NB4 (cell line): ENCODE measurements around the gene ST6GALNAC2.

ENCODE experiments used
- DNase-seq: peaks from one replicate; pipeline ENCODE4 v3.0.0; 2010; ENCODE audit warnings: low read depth
- H3K4me3 ChIP-seq: one replicate; pipeline ENCODE4 v1.5.1; 2011; ENCODE audit warnings: mild to moderate bottlenecking, low read depth, low read length, moderate library complexity
- MYC ChIP-seq: IDR thresholded peaks from 2 replicates; pipeline ENCODE4 v1.6.1; 2011; ENCODE audit warnings: low read depth, low read length
- POLR2A ChIP-seq: IDR thresholded peaks from 2 replicates; pipeline ENCODE4 v1.6.1; 2011; ENCODE audit warnings: mild to moderate bottlenecking; ENCODE audit not compliant: insufficient read length; ENCODE audit errors: extremely low read depth
- TF ChIP-seq, protein P1 (sequence below): IDR thresholded peaks from one replicate; pipeline ENCODE4 v1.5.1; 2012; ENCODE audit warnings: low read depth, low read length
- TF ChIP-seq, protein P2 (sequence below): IDR thresholded peaks from 2 replicates; pipeline ENCODE4 v1.6.1; 2011; ENCODE audit warnings: low read depth, low read length

The ST6GALNAC2 gene

DNA sequence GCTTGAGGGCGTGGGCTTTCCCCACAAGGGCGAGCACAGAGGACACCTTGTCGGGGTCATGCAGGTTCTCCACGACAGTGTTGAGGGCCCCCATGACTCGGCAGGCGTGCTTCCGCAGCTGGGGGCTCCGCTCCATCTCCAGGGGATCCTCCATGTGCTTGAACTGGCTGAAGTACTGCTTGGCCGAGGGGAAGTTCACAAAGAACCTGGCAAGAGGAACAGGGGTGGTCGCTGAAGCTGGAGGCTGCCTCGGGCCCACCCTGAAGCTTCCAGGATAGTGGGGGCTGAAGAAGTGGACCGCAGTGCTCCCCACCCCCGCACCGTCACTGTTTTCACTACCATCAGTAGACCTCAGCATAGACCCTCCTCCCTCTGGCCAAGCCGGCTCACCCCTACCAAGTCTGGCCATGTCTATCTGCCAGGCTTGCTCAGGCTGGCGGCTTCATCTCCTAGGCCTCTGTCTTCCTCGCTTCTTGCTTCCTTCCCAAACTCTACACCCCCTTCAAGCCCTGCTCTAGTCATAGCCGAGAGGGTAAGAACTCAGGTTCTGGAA lies 54.1 kb downstream of the ST6GALNAC2 start:
- H3K4me3 ChIP-seq, result no peak overlapping the region
- TF ChIP-seq, protein P1, sequence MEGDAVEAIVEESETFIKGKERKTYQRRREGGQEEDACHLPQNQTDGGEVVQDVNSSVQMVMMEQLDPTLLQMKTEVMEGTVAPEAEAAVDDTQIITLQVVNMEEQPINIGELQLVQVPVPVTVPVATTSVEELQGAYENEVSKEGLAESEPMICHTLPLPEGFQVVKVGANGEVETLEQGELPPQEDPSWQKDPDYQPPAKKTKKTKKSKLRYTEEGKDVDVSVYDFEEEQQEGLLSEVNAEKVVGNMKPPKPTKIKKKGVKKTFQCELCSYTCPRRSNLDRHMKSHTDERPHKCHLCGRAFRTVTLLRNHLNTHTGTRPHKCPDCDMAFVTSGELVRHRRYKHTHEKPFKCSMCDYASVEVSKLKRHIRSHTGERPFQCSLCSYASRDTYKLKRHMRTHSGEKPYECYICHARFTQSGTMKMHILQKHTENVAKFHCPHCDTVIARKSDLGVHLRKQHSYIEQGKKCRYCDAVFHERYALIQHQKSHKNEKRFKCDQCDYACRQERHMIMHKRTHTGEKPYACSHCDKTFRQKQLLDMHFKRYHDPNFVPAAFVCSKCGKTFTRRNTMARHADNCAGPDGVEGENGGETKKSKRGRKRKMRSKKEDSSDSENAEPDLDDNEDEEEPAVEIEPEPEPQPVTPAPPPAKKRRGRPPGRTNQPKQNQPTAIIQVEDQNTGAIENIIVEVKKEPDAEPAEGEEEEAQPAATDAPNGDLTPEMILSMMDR, result no peak
- TF ChIP-seq MYC, result no peak
- TF ChIP-seq, protein P2, sequence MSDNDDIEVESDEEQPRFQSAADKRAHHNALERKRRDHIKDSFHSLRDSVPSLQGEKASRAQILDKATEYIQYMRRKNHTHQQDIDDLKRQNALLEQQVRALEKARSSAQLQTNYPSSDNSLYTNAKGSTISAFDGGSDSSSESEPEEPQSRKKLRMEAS, result no peak
- TF ChIP-seq POLR2A, result no peak
- no peak for DNase-seq

DNA sequence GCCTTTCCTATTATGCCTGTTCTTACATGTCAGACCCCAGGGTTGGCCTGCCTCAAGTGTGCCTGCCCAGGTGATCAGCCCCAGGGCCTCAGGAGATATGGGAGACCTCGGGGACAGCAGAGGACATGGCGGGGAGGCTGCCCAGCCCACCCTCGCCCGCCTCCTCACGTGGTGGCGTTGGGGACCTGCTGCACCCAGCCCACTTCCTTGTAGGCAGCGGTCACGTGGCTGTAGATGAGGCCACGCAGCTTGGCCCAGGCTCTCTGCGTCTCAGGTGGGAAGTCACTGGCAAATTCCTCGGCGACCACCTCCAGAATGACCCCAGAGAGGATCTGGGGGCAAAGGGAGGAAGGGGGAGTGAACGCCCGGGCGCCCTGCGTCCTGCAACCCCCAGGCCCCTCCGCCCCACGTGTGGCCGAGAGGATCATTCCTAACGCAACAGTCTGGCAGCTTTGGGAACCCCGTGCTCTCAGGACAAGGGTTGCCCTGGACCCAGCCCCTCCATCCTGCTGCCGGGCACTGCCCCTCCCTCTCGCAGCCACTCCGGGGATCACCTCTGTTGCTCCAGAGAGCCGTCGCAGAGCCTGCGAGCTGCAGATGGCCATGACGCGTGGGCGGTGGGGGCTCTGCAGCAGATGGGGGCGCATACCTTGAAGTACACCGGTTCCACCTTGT lies 54.7 kb downstream of the ST6GALNAC2 start:
- H3K4me3 ChIP-seq, result no peak overlapping the region
- TF ChIP-seq POLR2A (no peak), MYC (no peak)
- TF ChIP-seq, protein P1, result no peak
- TF ChIP-seq, protein P2, result no peak
- no peak for DNase-seq

DNA sequence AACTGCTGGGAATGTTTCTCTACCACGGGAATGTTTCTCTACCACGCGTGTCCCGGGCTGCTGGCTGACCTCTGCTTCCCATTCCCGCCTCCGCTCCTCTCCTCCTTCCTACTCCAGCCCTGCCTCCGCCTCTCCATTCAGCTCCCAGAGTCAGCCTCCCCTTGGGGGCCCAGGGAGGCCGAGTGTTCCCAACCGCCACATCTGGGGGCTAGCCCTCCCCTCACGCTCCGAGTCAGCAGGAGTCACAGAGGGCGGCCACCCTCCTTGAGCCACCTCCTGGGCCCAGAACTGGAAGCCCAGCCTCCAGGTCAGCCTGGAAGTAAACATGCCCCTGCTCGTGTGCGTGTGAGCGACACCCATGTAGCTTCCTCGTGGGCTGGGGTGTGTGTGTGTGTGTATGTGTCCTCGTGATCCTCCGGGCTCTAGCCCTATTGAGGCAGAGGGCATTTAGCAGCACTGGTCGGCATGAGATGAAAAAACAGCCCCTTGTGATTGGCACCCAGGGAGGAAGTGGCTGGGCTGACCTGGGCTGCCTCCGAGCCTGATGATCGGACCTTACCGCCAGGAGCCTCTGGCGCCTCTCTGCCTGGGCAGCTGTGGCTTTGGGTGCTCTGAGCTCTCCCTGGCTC lies 55.5 kb downstream of the ST6GALNAC2 start:
- peak; percentile 57 for DNase-seq
- TF ChIP-seq MYC (no peak), POLR2A (no peak)
- TF ChIP-seq, protein P2, result no peak
- TF ChIP-seq, protein P1, result no peak
- no peak overlapping the region for H3K4me3 ChIP-seq

DNA sequence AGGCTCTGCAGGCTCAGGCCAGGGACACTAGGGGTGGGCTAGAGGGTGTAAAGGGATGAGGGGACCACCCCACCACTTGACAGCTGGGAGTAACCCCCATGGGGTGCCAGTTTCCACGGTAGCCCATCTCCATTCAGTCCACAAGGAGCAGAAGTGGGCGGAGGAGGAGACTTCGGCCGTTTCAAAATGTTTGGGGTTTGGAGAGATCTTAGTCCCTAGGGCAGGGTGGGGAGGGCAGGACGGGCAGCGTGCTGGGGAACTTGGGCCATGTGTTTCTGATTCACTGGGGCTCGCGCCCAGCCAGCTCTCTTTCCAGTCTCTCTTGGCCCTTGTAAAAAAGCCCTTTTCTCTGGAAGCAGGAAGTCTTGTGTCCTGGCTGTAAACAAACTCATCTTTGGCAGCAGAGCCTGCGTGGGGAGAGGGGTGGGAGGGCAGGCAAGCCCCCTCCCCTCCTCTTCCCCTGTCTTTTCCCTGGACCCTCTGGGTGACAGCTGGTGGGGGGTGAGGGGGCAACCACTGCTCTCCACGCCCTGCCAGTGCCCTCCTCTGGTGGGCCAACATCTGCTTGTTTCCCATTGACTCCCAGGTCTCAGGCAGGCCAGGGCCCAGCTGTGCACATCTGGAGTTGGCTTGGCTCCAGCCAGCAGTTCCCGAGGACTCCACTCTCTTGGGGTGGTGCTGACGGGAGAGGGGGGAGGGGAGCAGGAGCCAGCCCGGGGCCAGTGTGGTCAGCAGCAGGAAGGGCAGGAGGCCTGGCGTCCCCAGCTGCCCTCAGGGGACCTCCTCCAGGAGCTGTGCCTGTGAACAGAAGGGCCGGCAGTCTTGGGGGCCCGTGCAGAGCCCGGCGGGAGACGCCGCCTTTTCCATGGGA lies 56.2 kb downstream of the ST6GALNAC2 start:
- TF ChIP-seq MYC, result 0 out of 2 replicates have a peak, but pooled peaks have one; percentile 45
- TF ChIP-seq, protein P2, result no peak
- H3K4me3 ChIP-seq, result no peak overlapping the region
- DNase-seq, result peak; percentile 92

DNA sequence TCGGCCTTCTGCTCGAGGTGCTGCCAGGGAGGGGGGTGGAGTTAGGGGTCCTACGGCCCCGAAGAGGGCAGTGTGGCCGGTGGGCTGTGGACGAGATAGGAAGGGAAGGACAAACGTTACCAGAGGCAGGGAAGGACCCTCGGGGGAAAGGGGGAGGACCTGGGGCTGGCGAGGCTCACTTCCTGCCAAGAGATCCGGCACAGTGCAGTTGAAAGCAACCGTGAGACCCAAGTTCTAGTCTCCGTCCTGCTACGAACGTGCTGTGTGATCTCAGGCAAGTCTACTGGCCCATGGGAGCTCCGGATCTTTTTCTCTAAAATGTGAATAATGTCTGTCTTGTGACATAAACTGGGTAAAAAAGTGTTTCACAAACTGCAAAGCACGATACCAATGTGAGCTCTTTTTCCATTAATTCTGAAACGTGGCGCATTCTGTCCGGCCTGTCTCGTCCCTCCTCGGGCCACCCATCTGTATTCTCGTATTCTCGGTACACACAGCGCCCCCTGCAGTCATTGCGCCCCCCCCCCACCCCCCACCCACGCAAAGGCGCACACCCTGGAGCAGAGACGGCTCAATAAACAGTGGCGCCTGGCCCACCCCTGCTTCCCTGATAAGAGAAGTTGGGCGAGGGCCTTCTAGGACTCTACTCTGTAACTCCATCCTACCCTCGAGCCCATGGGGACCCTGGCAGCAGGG lies 57.0 kb downstream of the ST6GALNAC2 start:
- DNase-seq, result peak; percentile 71
- TF ChIP-seq, protein P2, result no peak
- TF ChIP-seq MYC, result no peak
- no peak for TF ChIP-seq POLR2A
- TF ChIP-seq, protein P1, result peak; percentile 3
- no peak overlapping the region for H3K4me3 ChIP-seq

DNA sequence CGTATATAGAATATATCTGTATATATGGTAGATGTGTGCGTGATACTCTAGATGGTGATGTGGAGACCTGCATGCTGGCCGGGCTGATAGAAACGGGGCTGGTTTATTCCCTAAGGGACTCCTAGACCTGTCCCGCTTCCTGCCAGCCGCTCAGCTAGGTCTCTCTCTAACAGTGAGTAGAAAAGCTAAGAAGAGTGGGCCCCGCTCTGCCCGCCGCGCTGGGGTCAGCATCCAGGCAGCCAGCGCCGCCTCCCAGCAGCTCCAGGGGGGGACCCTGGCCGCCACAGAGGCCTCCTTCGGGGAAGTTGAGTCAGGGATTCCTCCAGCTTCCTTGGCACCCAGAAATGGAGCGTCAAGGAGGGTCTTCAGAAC lies 57.5 kb downstream of the ST6GALNAC2 start:
- no peak for TF ChIP-seq POLR2A
- TF ChIP-seq, protein P2, result no peak
- TF ChIP-seq MYC, result no peak
- TF ChIP-seq, protein P1, result no peak
- peak; percentile 75 for DNase-seq
- H3K4me3 ChIP-seq, result no peak overlapping the region
